Measurements from ENCODE around the gene RUNX1. TPM values are rescaled to one million over a fixed set of nuclear protein-coding genes. Genes with fewer than 3 reads are reported as not detected.

The RUNX1 gene
- total RNA-seq, 2 donors from 2014 or later = 21.3 to 23.0 TPM

GRCh38 chr21:34988625-34989024 lies 60.5 kb downstream of the RUNX1 start:
- Histone ChIP-seq H3K9ac (ENCODE audit: low read depth in 2 of 2, low read length in 2 of 2) (no peak overlapping the region), H3K27ac (no peak overlapping the region), H3K4me1 (no peaks in the 10 kb centered on the region), H3K4me3 (no peak overlapping the region), H3K9me3 (no peaks in the 10 kb centered on the region), H3K36me3 (no peaks in the 10 kb centered on the region), H3K27me3 (no peaks in the 10 kb centered on the region)
- DNase-seq = no peak
- TF ChIP-seq CTCF (IDR thresholded peaks at IDR 0.05) = no peak
- intact Hi-C loops (cut with DNase I) = no loop called here

- TF ChIP-seq CTCF (IDR thresholded peaks at IDR 0.05) = no peak
- no peak overlapping the region for H3K4me3 ChIP-seq
- H3K9ac ChIP-seq (ENCODE audit: low read depth in 2 of 2, low read length in 2 of 2) = no peak overlapping the region
- intact Hi-C loops (cut with DNase I) = no loop called here
- no peaks in the 10 kb centered on the region for H3K4me1 ChIP-seq
- H3K9me3 ChIP-seq = no peaks in the 10 kb centered on the region
- no peaks in the 10 kb centered on the region for H3K36me3 ChIP-seq
- no peak overlapping the region for H3K27ac ChIP-seq
- DNase-seq = no peak
- no peaks in the 10 kb centered on the region for H3K27me3 ChIP-seq
Observed at GRCh38 chr21:34988139-34988538, 61.0 kb downstream of the RUNX1 start.

GRCh38 chr21:34987501-34988072 lies 61.5 kb downstream of the RUNX1 start:
- Histone ChIP-seq H3K27me3 (no peaks in the 10 kb centered on the region), H3K4me3 (no peak overlapping the region), H3K4me1 (no peaks in the 10 kb centered on the region), H3K9ac (ENCODE audit: low read depth in 2 of 2, low read length in 2 of 2) (no peak overlapping the region), H3K27ac (no peak overlapping the region), H3K36me3 (no peaks in the 10 kb centered on the region), H3K9me3 (no peaks in the 10 kb centered on the region)
- no peak for DNase-seq
- no peak for TF ChIP-seq CTCF (IDR thresholded peaks at IDR 0.05)
- intact Hi-C loops (cut with DNase I) = no loop called here

- intact Hi-C loops (cut with DNase I) = no loop called here
- Histone ChIP-seq H3K4me1 (no peaks in the 10 kb centered on the region), H3K4me3 (no peak overlapping the region), H3K36me3 (no peaks in the 10 kb centered on the region), H3K27ac (no peak overlapping the region), H3K27me3 (no peaks in the 10 kb centered on the region), H3K9ac (ENCODE audit: low read depth in 2 of 2, low read length in 2 of 2) (no peak overlapping the region), H3K9me3 (no peaks in the 10 kb centered on the region)
- TF ChIP-seq CTCF (IDR thresholded peaks at IDR 0.05) = no peak
- DNase-seq = no peak
Observed at GRCh38 chr21:34986561-34987500, 62.3 kb downstream of the RUNX1 start.

- DNase-seq = no peak
- intact Hi-C loops (cut with DNase I) = no loop called here
Observed at GRCh38 chr21:34984356-34985058, 64.6 kb downstream of the RUNX1 start.

More at GRCh38 chr21:34984356-34985058, 64.6 kb downstream of the RUNX1 start:
- H3K27me3 ChIP-seq = no peaks in the 10 kb centered on the region
- no peak for TF ChIP-seq CTCF (IDR thresholded peaks at IDR 0.05)
- H3K4me3 ChIP-seq = no peak overlapping the region
- H3K36me3 ChIP-seq = no peaks in the 10 kb centered on the region
- H3K9ac ChIP-seq (ENCODE audit: low read depth in 2 of 2, low read length in 2 of 2) = no peak overlapping the region
- no peaks in the 10 kb centered on the region for H3K4me1 ChIP-seq
- H3K9me3 ChIP-seq = no peaks in the 10 kb centered on the region
- H3K27ac ChIP-seq = no peak overlapping the region
